GM12801 (cell line): Measurements from ENCODE around the gene SLC2A13.

ENCODE experiments used
- TF ChIP-seq, protein P1 (sequence below): IDR thresholded peaks from one replicate; pipeline ENCODE4 v1.5.1; 2011; ENCODE audit warnings: control low read depth; ENCODE audit not compliant: insufficient read length; ENCODE audit errors: extremely low read depth

SLC2A13 gene

GRCh38 chr12:40105515-40106201 lies at the start of gene SLC2A13:
Gene SLC2A13, minus strand, starts transcription at chr12:40106081. Its CDS starts 273 bp downstream, at chr12:40105808.
- TF ChIP-seq, protein P1, sequence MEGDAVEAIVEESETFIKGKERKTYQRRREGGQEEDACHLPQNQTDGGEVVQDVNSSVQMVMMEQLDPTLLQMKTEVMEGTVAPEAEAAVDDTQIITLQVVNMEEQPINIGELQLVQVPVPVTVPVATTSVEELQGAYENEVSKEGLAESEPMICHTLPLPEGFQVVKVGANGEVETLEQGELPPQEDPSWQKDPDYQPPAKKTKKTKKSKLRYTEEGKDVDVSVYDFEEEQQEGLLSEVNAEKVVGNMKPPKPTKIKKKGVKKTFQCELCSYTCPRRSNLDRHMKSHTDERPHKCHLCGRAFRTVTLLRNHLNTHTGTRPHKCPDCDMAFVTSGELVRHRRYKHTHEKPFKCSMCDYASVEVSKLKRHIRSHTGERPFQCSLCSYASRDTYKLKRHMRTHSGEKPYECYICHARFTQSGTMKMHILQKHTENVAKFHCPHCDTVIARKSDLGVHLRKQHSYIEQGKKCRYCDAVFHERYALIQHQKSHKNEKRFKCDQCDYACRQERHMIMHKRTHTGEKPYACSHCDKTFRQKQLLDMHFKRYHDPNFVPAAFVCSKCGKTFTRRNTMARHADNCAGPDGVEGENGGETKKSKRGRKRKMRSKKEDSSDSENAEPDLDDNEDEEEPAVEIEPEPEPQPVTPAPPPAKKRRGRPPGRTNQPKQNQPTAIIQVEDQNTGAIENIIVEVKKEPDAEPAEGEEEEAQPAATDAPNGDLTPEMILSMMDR = no peak

- TF ChIP-seq, protein P1 = no peak
Measured at GRCh38 chr12:40154381-40154780, 48.5 kb upstream of the SLC2A13 start.

DNA sequence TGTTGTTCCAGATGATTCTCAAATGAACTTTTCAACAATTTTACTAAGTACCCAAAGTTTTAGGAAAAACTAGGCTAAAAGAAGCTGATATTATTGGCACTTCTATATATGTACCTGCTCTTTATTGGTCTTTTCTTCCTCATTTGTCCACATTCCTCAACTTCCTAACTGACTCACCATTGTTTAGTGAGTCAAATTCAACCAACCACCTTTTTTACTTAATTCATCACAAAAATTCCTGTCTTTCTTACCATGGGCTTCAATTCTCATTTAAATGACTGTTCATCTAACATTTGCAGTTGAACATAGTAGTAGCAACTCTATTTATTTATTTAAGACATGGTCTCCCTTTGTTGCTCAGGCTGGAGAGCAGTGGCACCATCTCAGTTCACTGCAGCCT lies 47.6 kb upstream of the SLC2A13 start:
- TF ChIP-seq, protein P1 = no peak

DNA sequence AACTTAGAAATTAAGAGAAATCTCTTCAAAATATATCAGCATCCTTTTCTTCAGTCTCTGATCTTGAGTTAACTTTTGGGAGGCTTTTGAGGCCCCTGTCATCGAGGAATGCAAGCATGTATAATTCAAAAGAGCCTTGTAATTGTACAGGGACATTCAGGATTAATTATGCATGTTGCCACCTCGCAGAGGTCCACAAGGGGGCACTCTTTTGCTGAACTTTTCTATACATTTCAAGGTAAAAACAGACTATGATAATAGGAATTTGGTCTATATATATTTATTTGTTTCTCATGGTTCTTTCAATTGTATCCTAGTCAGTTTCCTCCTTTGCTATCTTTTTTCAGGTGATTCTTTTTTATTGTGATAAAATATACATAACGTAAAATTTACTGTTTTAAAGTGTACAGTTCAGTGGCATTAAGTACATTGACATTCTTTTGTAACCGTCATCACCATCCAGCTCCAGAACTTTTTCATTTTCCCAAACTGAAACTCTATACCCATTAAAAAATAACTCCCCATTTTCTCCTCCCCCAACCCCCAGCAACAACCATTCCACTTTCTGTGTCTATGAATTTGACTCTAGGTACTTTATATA lies 47.0 kb upstream of the SLC2A13 start:
- TF ChIP-seq, protein P1 = no peak

DNA sequence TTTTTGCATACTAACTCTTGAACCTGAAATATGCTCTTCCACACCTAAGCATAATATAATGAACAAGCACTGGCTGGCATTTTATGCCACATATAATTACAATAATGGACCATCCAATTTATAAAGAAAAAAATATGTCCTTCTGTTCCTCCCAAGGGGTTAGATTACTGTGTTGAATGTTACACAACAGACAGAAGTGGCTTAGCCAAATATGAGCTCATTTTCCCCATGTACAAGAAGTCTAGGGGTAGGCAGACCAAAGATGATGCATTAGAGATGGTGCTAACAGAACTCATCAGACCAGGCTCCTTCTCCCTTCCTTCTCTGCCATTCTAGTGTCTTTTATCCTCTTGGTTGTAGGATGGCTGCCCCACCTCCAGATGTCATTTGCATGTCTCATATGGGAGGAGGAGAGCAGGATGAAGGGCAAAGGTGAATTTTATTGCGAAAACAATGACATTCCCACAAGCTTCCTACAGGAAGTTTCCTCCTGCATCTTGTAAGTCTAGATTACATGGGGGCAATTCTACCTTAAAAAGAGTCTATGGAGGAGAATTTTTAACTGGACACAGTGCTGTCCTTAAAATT lies 43.9 kb upstream of the SLC2A13 start:
- TF ChIP-seq, protein P1 = no peak

- TF ChIP-seq, protein P1 = no peak
Measured at GRCh38 chr12:40146800-40147797, 41.2 kb upstream of the SLC2A13 start.

DNA sequence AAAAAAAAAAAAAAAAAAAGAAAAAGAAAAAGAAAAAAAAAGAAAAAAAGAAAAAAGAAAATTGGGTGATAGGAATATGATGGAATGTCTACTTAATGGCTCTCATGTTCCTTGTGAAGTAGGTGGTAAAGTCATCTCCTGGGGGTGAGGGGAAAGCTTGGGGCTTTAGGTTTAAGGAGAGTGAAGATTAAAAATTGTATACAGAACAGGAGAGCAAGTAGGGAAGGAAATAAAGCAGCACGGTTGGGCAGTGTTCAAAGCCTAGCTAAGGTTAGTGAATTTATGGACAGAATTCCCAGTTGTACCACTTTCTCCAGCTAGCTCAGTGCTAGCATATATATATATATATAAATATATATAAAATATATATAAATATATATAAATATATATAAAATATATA lies 40.0 kb upstream of the SLC2A13 start:
- TF ChIP-seq, protein P1 = no peak
